ENCODE results near the gene RRBP1.

RRBP1 gene

DNA sequence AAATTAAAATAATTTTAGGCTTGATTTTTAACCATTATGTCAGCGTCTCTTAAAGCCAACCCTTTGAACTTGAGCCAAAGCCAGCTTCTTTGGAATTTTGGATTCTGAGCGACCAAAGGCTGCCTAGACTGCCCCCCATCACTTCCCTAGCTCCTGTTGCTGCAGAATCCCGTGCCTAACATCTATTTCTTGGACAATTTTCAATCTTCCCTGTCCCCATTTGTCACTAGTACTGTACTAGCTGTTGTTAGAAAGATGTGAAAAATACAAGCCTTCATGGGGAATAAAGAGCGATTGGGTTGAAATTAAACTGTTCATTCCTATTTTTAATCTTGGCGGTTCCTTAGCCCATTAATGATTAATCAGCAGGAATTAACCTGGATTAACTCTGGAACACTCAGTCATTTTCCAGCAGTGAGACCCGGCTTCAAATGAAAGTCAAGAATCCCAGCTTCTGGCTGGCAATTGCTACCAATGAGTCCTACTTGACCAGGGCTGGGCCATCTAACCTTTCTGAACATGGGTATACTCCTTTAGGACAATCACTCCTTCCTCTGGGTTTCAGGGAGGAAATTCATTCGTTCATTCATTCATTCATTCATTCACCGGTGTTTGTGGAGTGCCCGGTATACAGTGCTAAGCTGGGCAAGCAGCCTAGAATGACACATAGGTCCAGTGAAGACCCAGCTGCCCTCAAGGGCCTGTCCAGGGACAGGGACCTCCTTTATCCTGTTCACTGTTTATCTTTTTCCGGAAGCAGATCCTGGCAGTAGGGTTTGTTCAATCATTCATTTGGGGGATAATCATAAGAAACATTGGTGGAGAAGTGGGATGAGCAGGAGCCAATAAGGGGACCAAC lies 1.4 kb upstream of the RRBP1 start:
- DNase-seq (ENCODE audit: low spot score): no peak

GRCh38 chr20:17682889-17683198 lies 802 bp upstream of the RRBP1 start:
- DNase-seq (ENCODE audit: low spot score): no peak

- DNase-seq (ENCODE audit: low spot score): no peak
Measured at GRCh38 chr20:17681726-17682102, 328 bp downstream of the RRBP1 start.

DNA sequence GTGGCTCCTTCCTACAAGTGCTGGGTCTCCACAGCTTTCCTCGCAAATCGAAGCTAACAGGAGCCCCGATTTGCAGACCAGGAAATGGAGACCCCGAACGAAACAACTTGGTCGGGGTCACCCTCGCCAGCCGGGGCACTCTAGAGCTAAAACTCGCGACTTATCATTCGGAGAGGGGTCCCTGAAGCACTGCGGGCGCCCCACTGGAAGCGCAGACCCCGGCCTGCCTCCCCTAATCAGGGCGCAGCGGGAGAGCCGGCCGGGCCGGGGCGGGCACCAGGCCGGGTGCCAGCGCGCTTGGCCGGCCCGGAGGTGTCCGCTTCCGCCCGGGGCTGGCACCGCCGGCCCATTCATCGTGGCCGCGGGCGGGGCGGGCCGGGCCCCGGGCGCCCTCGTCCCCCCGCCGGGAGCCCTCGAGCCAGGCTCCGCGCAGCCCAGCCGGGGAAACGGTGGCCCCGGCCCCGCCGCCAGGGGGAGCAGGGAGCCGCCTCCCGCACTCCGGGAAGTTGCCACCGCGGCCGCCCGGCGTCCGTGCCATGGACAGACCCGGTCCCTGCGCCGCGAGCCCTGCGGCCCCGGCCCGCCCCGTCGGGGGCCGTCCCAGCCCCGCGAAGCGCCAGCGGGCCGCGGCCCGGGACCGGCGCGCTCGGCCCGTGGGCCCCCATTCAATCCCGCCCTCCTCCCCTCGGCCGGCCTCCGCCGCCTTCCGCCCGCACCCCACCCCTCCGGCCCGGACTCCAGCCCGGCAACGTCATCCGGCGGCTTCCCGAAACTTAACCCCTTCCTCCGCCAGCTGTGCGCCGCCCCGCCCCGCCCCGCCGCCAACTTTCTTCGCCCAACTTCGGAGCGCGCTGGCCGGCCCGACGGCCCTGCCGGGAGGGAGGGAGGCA lies 961 bp downstream of the RRBP1 start:
- peak; percentile 73 for DNase-seq (ENCODE audit: low spot score)

- DNase-seq (ENCODE audit: low spot score): peak; percentile 33
Measured at GRCh38 chr20:17679941-17680835, 1.9 kb downstream of the RRBP1 start.

GRCh38 chr20:17678886-17679285 lies 3.2 kb downstream of the RRBP1 start:
- no peak for DNase-seq (ENCODE audit: low spot score)

GRCh38 chr20:17678295-17678694 lies 3.7 kb downstream of the RRBP1 start:
- no peak for DNase-seq (ENCODE audit: low spot score)

DNA sequence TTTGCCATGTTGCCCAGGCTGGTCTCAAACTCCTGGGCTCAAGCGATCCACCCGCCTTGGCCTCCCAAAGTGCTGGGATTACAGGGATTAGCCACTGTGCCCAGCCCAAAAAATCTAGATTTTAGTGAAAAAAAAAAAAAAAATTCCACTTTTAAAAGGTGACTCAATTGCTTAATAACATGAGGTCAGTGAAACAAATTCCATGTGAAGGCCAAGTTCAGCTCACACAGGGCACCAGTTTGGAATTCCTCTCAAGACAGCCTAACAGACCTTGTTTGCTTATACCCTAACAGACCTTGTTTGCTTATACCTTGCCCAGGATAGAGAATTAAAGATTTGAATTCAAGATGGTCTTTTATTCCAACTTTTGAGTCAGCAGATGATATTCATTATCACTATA lies 5.1 kb downstream of the RRBP1 start:
- DNase-seq (ENCODE audit: low spot score): no peak

DNA sequence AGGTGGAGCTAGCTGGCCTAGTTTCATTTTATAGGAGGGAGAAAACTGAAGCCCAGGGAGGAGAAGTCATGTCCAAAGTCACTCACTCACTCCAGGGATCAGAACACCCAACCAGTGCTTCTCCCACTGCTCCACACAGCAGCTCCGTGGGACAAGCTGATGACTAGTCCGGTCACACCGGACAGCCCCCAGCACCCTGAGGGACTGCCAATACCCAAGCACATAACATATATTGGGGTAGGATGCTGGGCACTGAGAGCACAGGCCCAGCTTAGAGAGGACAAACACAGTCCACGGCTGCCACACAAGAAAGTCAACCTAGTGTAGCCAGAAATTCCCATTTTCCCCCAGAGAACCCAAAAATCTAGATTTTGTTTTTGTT lies 5.7 kb downstream of the RRBP1 start:
- no peak for DNase-seq (ENCODE audit: low spot score)

- DNase-seq (ENCODE audit: low spot score): no peak
Measured at GRCh38 chr20:17675519-17676377, 6.3 kb downstream of the RRBP1 start.

DNA sequence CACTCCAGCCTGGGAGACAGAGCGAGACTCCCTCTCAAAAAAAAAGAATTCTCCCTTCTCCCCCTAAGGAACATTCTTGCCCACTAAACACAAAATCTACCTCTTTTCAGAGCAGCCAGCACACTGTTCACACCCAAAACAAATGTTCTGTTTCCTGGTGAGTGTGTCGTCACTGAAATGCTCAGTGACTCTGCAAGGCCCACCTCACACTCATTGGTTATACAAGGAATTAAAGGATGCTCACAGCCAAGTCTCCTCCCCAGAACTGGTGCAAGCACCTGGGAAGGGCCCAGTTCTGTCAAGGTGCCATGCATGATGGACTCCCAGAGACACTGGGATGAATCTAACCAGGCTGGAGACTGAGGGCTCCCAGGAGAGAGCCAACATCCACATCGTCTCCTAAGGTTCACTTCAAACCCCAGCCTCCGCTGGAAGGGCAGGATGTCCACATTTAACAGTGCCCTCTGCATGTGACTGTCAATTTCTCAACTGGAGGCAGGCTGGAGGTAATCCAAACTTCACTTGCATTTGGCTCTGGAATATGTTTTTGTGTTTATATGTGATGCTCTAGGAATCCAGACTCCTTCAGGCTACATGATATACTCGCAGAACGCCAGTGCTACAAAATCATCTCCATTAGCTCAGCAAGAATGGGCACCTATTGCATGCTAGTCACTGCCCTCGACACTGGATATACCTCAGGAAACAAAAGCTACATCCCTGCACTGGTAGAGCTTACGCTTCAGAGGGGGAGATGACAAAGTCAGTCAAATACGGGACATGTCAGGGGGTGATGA lies 7.1 kb downstream of the RRBP1 start:
- no peak for DNase-seq (ENCODE audit: low spot score)

DNA sequence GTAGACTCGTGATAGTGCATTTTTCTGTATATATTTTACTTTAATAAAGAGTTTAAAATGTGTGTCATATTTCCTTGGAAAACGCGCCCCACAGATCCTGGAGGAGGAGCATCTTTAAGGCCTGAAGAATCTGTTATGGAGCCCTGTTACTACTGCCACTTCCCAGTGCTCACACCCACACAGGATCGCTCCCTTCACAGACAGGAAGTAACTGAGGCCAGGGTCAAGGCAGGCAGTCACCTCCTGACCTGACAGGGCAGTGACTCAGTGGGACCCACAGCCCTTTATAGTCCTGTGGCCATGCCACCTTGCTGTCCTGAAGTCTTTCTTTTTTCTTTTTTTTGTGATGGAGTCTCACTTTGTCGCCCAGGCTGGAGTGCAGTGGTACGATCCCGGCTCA lies 9.0 kb downstream of the RRBP1 start:
- DNase-seq (ENCODE audit: low spot score): no peak

GRCh38 chr20:17671565-17671964 lies 10.5 kb downstream of the RRBP1 start:
- DNase-seq (ENCODE audit: low spot score): no peak

GRCh38 chr20:17671011-17671410 lies 11.0 kb downstream of the RRBP1 start:
- DNase-seq (ENCODE audit: low spot score): no peak

GRCh38 chr20:17669306-17669931 lies 12.6 kb downstream of the RRBP1 start:
- no peak for DNase-seq (ENCODE audit: low spot score)

- no peak for DNase-seq (ENCODE audit: low spot score)
Measured at GRCh38 chr20:17668432-17668831, 13.6 kb downstream of the RRBP1 start.

- no peak for DNase-seq (ENCODE audit: low spot score)
Measured at GRCh38 chr20:17667445-17667844, 14.6 kb downstream of the RRBP1 start.

DNA sequence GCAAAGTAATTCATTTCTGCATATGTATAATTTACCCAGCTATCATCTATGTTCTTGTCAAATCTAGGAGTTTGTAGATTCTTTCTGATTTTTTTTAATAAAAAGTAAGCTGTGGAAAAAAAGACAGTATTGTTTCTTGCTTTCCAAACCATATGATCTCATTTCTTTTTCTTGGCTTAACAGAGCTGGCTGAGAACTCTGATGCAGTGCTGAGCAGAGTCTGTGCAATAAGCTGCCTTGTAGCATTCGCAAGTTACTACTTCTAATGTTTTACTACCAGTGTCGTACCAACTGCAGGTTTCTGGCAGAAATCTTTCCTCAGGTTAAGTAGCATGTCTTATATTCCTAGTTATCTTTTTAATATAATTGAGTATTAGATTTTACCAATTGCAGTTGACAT lies 15.6 kb downstream of the RRBP1 start:
- peak; percentile 44 for DNase-seq (ENCODE audit: low spot score)

DNA sequence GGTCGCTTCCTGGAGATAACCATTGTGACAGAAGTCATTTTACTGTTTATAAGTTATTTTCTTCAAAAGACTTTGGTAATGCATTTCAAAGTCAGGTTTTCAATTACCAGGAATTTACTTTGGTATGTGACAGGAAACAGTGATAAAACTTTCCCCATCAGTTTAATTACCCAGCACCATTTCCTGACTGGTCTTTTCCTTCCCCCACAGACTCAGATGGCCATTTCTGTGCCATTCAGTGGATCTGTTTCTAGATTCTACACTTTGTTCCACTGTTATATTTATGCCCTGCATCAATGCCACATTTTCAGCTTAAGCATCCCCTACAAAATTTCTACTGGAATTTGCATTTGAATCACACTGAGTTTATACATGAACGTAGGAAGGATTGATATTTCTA lies 16.3 kb downstream of the RRBP1 start:
- DNase-seq (ENCODE audit: low spot score): no peak

DNA sequence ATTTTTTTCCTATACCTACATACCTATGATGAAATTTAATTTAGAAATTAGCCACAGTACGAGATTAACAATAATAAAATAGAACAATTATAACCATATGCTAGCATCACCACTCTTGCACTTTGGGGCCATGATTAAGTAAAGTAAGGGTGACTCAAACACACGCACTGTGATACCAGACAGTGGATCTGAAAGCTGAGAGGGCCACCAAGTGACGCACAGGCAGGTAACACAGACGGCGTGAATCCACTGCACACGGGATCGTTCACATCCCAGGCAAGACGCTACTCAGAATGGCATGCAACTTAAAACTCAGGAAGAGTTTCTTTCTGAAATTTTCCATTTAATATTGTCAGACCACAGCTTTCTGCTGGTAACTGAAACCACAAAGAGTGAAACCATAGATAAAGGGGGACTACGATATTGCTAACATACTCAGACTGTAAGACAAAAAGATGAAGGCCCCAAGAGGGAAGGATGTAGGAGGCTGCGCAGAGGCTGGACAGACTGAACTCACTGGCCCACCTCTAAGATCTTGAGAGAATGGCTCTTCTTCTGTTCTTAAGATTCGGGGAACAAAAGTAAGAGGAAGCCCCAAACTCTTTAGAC lies 17.9 kb downstream of the RRBP1 start:
- DNase-seq (ENCODE audit: low spot score): no peak

Measured in Ammon's horn (tissue), 1 donor.